SIG-M5 (cell line): Measurements from ENCODE around the gene CDK5R2.

Experiments used
- DNase-seq: peaks from one replicate; lab custom pipeline; 2025; lab: John Stamatoyannopoulos, UW

CDK5R2 gene

GRCh38 chr2:219002395-219003266 is 43.2 kb downstream of the CDK5R2 start:
- DNase-seq: no peak

DNA sequence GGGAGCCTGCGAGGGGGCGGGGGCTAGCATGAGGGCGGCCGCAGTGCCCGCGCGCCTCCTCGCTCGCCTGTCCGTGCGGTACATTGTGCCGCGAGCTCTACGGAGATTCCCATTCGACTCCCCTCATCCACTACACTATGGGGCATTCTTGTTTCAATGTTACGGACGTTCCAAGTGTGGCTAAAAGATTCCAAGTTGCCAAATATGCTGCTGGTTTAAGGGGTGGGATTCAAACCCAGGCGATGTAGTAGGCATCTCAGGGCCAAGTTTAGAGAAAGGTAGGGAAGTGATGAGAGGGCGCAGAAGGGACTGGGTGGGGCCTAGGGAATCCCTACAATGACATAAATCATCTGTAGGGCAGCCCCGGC is 43.8 kb downstream of the CDK5R2 start:
- no peak for DNase-seq

- no peak for DNase-seq
Observed at GRCh38 chr2:219003979-219004378, 44.5 kb downstream of the CDK5R2 start.

DNA sequence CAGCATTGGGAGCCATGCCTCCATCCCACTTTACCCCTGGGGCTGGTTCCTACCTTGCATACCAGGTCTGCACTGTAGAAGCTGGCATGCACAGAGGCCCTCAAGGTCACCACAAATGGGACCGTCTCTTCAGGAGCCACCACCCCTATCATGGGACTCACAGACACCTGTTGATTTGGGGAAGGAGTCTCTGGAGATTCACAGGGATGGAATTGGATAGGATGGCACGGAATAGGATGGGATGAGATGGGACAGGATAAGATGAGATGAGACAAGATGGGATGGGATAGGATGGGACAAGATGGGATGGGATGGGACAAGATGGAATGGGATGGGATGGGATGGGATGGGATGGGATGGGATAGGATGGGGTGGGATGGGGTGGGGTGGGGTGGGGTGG is 49.8 kb downstream of the CDK5R2 start:
- no peak for DNase-seq

DNA sequence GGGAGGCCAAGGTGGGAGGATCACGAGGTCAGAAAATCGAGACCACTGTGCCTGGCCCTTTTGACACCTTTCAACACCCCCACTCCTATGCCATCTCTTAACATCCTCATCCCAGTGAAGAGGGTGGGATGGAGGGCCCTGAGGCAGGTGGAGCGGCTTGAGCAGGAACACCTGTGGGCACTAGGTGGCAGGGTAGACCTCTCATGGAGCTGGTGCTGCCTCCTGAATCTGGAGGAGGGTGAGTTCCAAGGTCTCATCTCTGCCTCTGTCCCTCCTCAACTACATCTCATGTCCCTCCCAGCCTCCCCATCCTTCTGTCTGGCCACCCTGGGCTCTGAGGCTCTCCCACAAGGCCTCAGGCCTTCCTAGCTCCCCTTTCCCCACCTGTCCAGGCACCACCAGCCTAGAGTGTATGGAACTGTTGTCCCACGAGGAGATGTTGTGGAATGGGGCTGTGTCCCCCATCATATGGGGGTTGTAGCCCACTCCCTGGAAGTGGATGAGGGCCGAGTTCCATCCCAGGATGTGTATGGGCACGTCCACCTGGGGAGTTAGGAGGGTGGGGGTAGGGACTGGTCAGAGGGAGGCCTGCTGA is 50.8 kb downstream of the CDK5R2 start:
- no peak for DNase-seq

DNA sequence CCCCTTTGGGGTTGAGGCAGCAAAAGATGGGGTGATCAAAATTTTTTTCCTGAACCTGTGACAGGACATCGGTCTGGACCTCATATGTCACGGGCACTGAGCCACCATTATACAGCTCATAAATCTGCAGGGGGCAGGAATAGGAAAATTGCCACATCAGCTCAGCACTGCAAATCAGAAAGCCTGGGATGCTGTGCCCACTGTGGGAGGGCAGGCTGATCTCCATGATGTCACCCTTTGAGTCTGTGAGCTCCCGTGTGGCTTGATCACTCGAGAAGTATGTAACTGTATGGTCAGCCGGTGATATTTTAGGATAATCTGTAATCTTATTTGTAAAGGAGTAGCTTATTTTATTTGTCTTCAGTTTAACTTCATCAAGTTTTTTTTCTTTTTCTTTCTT is 51.4 kb downstream of the CDK5R2 start:
- DNase-seq: no peak
